ENCODE measurements around the gene TSHR. TPM values are rescaled to one million over a fixed set of nuclear protein-coding genes. Genes with fewer than 3 reads are reported as not detected.

The TSHR gene
- total and polyA plus RNA-seq, 2 experiments from 2014 or later = 0.59 to 0.78 TPM

- TF ChIP-seq ZNF462 (CRISPR knock-in tag; IDR thresholded peaks at IDR 0.05) (no peak), CREB1 (CRISPR knock-in tag; IDR thresholded peaks at IDR 0.05; ENCODE audit: low read depth) (no peak), JUNB (IDR thresholded peaks at IDR 0.05; ENCODE audit: unreplicated experiment) (no peak), STAT1 (IDR thresholded peaks at IDR 0.05; ENCODE audit: unreplicated experiment) (no peak), EZH2 (IDR thresholded peaks at IDR 0.05; ENCODE audit: low read depth, unreplicated experiment) (no peak), NANOG (IDR thresholded peaks at IDR 0.05; ENCODE audit: borderline replicate concordance) (no peak), ZNF331 (CRISPR knock-in tag; IDR thresholded peaks at IDR 0.05; ENCODE audit: low read depth) (no peak)
Observed at GRCh38 chr14:80988735-80989429, 33.5 kb downstream of the TSHR start (continued).

GRCh38 chr14:80992580-80992979, 37.2 kb downstream of the TSHR start:
- H3K27me3 Mint-ChIP-seq (ENCODE audit: insufficient read depth, low read depth, poor library complexity) = peaks cover 1% of the 10 kb centered on the region
- no peak for ATAC-seq
- H3K27ac Mint-ChIP-seq = no peak overlapping the region
- TF ChIP-seq CREB1 (CRISPR knock-in tag; IDR thresholded peaks at IDR 0.05; ENCODE audit: low read depth) (no peak), CTCF (conservative IDR thresholded peaks at IDR 0.05; ENCODE audit: low read depth in 2 of 2) (no peak), EZH2phosphoT487 (IDR thresholded peaks at IDR 0.05; ENCODE audit: unreplicated experiment) (no peak), ETS1 (IDR thresholded peaks at IDR 0.05) (no peak), POLR2AphosphoS5 (IDR thresholded peaks at IDR 0.05; ENCODE audit: low read depth) (no peak)

More at GRCh38 chr14:80992580-80992979, 37.2 kb downstream of the TSHR start:
- Histone ChIP-seq H3K9me2 (ENCODE audit: insufficient read depth) (no peaks in the 10 kb centered on the region), H3K4me1 (ENCODE audit: insufficient read depth) (no peaks in the 10 kb centered on the region), H3F3A (replicated peaks; ENCODE audit: low read depth) (no peaks in the 10 kb centered on the region), H3K4me2 (no peak overlapping the region), H2AFZ (no peak overlapping the region), H3K27ac (ENCODE audit: low read depth) (no peak overlapping the region), H3K36me3 (ENCODE audit: insufficient read depth) (no peaks in the 10 kb centered on the region), H3K27me3 (ENCODE audit: insufficient read depth) (no peaks in the 10 kb centered on the region), H3K4me3 (no peak overlapping the region), H4K20me1 (replicated peaks; ENCODE audit: insufficient read depth) (no peaks in the 10 kb centered on the region), H3K79me2 (replicated peaks; ENCODE audit: insufficient read depth) (no peaks in the 10 kb centered on the region)
- Mint-ChIP-seq H3K4me3 (no peak overlapping the region), H3K4me1 (no peaks in the 10 kb centered on the region), H3K36me3 (ENCODE audit: low read depth) (no peaks in the 10 kb centered on the region), H3K9me3 (no peaks in the 10 kb centered on the region)
- no peak for DNase-seq (ENCODE audit: low spot score)
